ENCODE data around the gene ANKRD17.

DNA sequence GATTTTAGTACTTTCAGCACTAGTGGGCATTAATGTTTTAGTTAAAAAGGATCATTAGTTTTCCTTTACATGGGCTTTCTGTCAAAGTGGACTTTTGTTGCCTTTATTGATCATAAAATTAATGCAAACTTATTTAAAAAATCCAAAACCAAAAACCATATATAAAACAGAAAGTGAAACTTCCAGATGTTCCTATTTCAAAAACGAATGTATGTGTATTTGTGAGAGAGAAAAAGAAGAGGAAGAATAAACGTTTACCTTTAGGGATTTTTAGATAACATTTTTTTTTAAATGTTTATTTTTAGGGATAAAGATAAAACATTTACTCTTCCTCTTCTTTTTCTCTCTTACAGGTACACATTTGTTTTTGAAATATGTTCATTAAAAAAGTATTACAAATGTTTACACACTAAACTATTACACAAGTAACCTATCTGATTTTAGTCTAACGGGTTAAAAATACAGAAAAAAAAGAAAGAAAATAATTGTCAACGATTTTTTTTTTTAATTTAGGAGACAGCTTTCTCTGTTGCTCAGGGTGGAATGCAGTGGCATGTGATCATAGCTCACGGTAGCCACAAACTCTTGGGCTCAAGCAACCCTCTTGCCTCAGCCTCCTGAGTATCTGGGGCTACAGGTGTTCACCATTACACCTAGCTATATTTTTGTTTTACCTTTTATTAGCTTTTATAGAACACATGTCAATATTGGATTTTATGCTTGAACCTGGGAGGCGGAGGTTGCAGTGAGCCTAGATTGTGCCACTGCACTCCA lies 172.3 kb downstream of the ANKRD17 start:
- TF ChIP-seq POLR2AphosphoS5 (IDR thresholded peaks at IDR 0.05; ENCODE audit: low read depth, low read length) = no peak
- TF ChIP-seq TAF1 (IDR thresholded peaks at IDR 0.05; ENCODE audit: low read depth, low read length) = no peak
